RPMI7951 (cell line): ENCODE data around the gene GALNT8. TPM values are rescaled to one million over a fixed set of nuclear protein-coding genes. Genes with fewer than 3 reads are reported as not detected.

Source experiments
- total RNA-seq: library from RNA; depleted of rRNA; stranded (reverse); fragments of >200 nt; shearing (Covaris generic); gene quantifications from 2 replicates; pipeline ENCODE4 v1.2.3, GENCODE V29; 2014; rRNA removed

Gene GALNT8
- total RNA-seq, 1 experiment from 2014 or later: not detected

Other genes starting within 250 kb of the GALNT8 start
- 55.1 and 64.6 TPM in 2 replicates for gene RAD51AP1, start 181.5 kb upstream of the GALNT8 start, total RNA-seq
- gene DYRK4, start 158.2 kb upstream of the GALNT8 start, total RNA-seq: 50.6 and 54.5 TPM in 2 replicates
- 0.60 and 2.3 TPM in 2 replicates for gene AKAP3, start 71.3 kb upstream of the GALNT8 start, total RNA-seq
- gene NDUFA9, start 71.3 kb upstream of the GALNT8 start, total RNA-seq: 59.3 and 83.0 TPM in 2 replicates
- not detected in 2 replicates for gene KCNA1, start 189.5 kb downstream of the GALNT8 start, total RNA-seq